Lower leg skin (tissue), 4 donors: ENCODE results near the gene BABAM1. TPM values are rescaled to one million over a fixed set of nuclear protein-coding genes. Genes with fewer than 3 reads are reported as not detected.
"Not testable (repeated sequence)": the region's sequence is repeated elsewhere in the genome, so short reads cannot be mapped to it uniquely, and the experiment has no call there.

ENCODE experiments used
- DNase-seq, 2 donors: peaks; one replicate each; pipeline ENCODE4 v3.0.0-alpha.2; 2019; ENCODE audit warnings: low spot score in 2 of 2
- H3K4me3 ChIP-seq: fragments of 200-600 bp; sonication (generic); 2 replicates; pipeline ENCODE4 v1.5.1; 2017; ENCODE audit warnings: mild to moderate bottlenecking, low read depth; ENCODE audit not compliant: poor library complexity, severe bottlenecking
- POLR2A ChIP-seq, 2 donors: fragments of 450-650 bp; IDR thresholded peaks; one replicate each; pipeline ENCODE4 v1.6.1; 2016 to 2017; ENCODE audit warnings: antibody characterized with exemption in 2 of 2, mild to moderate bottlenecking in 1 of 2, moderate library complexity in 1 of 2
- WGBS, 2 donors: methylation state at CpG; one replicate each; pipeline ENCODE4 v1.1.5; 2018; 5-methylcytosine and 5-hydroxymethylcytosine counted together
- intact Hi-C: fragments of 100-400 bp; cut with DNase I; formaldehyde crosslinking; loops from one replicate; pipeline ENCODE4 v1.15.0; 2023; ENCODE audit warnings: low total_unique reads
- total RNA-seq, 4 donors: library from RNA; depleted of rRNA; stranded (reverse); fragments of >200 nt; gene quantifications; one replicate each; pipeline ENCODE4 v1.1.0, GENCODE V29; 2016
- TF ChIP-seq, protein P1 (sequence below), 3 donors: fragments of 450-650 bp; IDR thresholded peaks; one replicate each; pipeline ENCODE4 v1.5.1; 2016; ENCODE audit warnings: antibody characterized with exemption in 3 of 3, mild to moderate bottlenecking in 3 of 3, moderate library complexity in 2 of 3

BABAM1 gene
- total RNA-seq, 4 donors from 2014 or later: 48.3 to 61.2 (median 59.6) TPM

GRCh38 chr19:17294051-17294891, 27.0 kb downstream of the BABAM1 start:
- 81 to 82% methylated on average over 46 to 48 of the region's 48 CpGs for WGBS, 2 donors
- no peak for TF ChIP-seq POLR2A (IDR thresholded peaks at IDR 0.05)
- TF ChIP-seq, protein P1, sequence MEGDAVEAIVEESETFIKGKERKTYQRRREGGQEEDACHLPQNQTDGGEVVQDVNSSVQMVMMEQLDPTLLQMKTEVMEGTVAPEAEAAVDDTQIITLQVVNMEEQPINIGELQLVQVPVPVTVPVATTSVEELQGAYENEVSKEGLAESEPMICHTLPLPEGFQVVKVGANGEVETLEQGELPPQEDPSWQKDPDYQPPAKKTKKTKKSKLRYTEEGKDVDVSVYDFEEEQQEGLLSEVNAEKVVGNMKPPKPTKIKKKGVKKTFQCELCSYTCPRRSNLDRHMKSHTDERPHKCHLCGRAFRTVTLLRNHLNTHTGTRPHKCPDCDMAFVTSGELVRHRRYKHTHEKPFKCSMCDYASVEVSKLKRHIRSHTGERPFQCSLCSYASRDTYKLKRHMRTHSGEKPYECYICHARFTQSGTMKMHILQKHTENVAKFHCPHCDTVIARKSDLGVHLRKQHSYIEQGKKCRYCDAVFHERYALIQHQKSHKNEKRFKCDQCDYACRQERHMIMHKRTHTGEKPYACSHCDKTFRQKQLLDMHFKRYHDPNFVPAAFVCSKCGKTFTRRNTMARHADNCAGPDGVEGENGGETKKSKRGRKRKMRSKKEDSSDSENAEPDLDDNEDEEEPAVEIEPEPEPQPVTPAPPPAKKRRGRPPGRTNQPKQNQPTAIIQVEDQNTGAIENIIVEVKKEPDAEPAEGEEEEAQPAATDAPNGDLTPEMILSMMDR (IDR thresholded peaks at IDR 0.05): no peak
- DNase-seq: no peak
- intact Hi-C loops: loop anchor here (10.0 kb wide), 1 partner anchor 91 kb away; no protein-coding TSS in a partner anchor
- no peak overlapping the region for H3K4me3 ChIP-seq

DNA sequence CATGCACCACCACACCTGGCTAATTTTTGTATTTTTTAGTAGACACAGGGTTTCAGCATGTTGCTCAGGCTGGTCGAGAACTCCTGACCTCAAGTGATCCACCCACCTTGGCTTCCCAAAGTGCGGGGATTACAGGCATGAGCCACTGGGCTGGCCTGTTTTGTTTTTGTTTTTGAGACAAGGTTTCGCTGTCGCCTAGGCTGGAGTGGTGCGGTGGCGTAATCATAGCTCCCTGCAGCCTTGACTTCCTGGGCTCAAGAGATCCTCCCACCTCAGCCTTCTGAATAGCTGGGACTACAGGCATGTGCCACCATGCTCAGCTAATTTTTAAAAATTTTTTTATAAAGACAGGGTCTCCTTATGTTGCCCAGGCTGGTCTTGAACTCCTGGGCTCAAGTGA, 28.3 kb downstream of the BABAM1 start:
- not testable (repeated sequence) for DNase-seq, H3K4me3 ChIP-seq
- intact Hi-C loops: loop anchor here (10.0 kb wide), 1 partner anchor 89 kb away; no protein-coding TSS in a partner anchor
- 90 to 91% methylated on average over 6 of the region's 6 CpGs for WGBS, 2 donors

GRCh38 chr19:17296273-17296672, 29.0 kb downstream of the BABAM1 start:
- TF ChIP-seq, protein P1 (IDR thresholded peaks at IDR 0.05): no peak
- no peak for TF ChIP-seq POLR2A (IDR thresholded peaks at IDR 0.05)
- H3K4me3 ChIP-seq: no peak overlapping the region
- WGBS, 2 donors: 58% methylated on average over 4 of the region's 4 CpGs
- DNase-seq: no peak
- intact Hi-C loops: loop anchor here (10.0 kb wide), 1 partner anchor 89 kb away; no protein-coding TSS in a partner anchor

DNA sequence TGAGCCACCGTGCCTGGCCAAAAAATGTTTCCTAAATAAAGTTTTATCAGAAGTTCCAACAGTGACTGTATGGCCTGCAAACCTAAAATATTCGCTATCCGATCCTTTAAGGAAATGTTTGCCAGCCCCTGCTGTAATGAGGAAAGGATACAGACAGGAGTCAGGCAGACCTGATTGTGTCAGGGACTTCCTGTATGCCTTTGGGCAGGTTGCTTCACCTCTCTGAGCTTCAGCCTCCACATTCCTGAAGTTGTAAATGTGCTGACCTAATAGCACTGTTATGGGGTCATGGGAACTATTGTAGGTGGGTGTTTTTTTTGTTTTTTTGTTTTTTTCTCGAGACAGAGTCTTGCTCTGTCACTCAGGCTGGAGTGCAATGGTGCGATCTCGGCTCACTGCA, 29.7 kb downstream of the BABAM1 start:
- intact Hi-C loops: loop anchor here (10.0 kb wide), 1 partner anchor 88 kb away; no protein-coding TSS in a partner anchor
- DNase-seq: no peak
- 91 to 93% methylated on average over 6 of the region's 6 CpGs for WGBS, 2 donors
- TF ChIP-seq, protein P1 (IDR thresholded peaks at IDR 0.05): no peak
- TF ChIP-seq POLR2A (IDR thresholded peaks at IDR 0.05): no peak
- H3K4me3 ChIP-seq: no peak overlapping the region

GRCh38 chr19:17300992-17301619, 33.9 kb downstream of the BABAM1 start:
- TF ChIP-seq POLR2A (IDR thresholded peaks at IDR 0.05): no peak
- no peak overlapping the region for H3K4me3 ChIP-seq
- intact Hi-C loops: no loop called here
- 91 to 93% methylated on average over 19 to 50 of the region's 51 CpGs for WGBS, 2 donors
- DNase-seq: no peak

- no peak for TF ChIP-seq POLR2A (IDR thresholded peaks at IDR 0.05)
- TF ChIP-seq, protein P1 (IDR thresholded peaks at IDR 0.05): no peak
- WGBS, 2 donors: 12 to 30% methylated on average over 16 to 22 of the region's 29 CpGs
- peak overlapping the region; percentile 71 for H3K4me3 ChIP-seq
- intact Hi-C loops: no loop called here
- DNase-seq: no peak
These were observed 35.3 kb downstream of the BABAM1 start for GRCh38 chr19:17302391-17303166.
